Right lobe of liver (tissue), 6 donors: ENCODE data around the gene LCMT1. TPM values are rescaled to one million over a fixed set of nuclear protein-coding genes. Genes with fewer than 3 reads are reported as not detected.
A peak's percentile ranks its signal among the peaks of the same experiment; 100 is the strongest.
"Not testable (repeated sequence)": the region's sequence is repeated elsewhere in the genome, so short reads cannot be mapped to it uniquely, and the experiment has no call there.

Experiments
- ATAC-seq, 4 donors: fragments of 200-7000 bp; cut with Tn5 transposase; one replicate each; pipeline ENCODE4 v1.9.1; 2020; ENCODE audit warnings: mild to moderate bottlenecking in 4 of 4, moderate library complexity in 4 of 4
- DNase-seq, 3 donors: peaks; one replicate each; pipeline ENCODE4 v3.0.0-alpha.2; 2020
- H3K27ac ChIP-seq, 3 donors: fragments of 200-600 bp; one replicate each; pipeline ENCODE4 v1.8.0; 2022
- H3K27me3 ChIP-seq, 2 donors: fragments of 200-600 bp; one replicate each; pipeline ENCODE4 v1.8.0; 2022
- H3K36me3 ChIP-seq, 4 donors: fragments of 200-600 bp; sonication (generic) in 1 of 4; one replicate each; pipeline versions ENCODE4 v1.5.1 to v1.8.0; 2017 to 2022; ENCODE audit warnings: control low read depth in 1 of 4
- H3K4me1 ChIP-seq, 4 donors: fragments of 200-600 bp; sonication (generic) in 1 of 4; one replicate each; pipeline versions ENCODE4 v1.5.1 to v1.8.0; 2017 to 2022; ENCODE audit warnings: control low read depth in 1 of 4
- H3K4me3 ChIP-seq, 3 donors: fragments of 200-600 bp; one replicate each; pipeline ENCODE4 v1.8.0; 2022
- H3K9me3 ChIP-seq, 4 donors: fragments of 200-600 bp; sonication (generic) in 1 of 4; one replicate each; pipeline versions ENCODE4 v1.5.1 to v1.8.0; 2017 to 2022; ENCODE audit warnings: control low read depth in 1 of 4
- CTCF ChIP-seq, 4 donors: fragments of 200-600 bp in 3 of 4; fragments of 450-650 bp in 1 of 4; IDR thresholded peaks; one replicate each; pipeline versions ENCODE4 v1.5.1 to v1.8.0; 2016 to 2022; ENCODE audit warnings: antibody characterized with exemption in 4 of 4, mild to moderate bottlenecking in 2 of 4
- POLR2A ChIP-seq: fragments of 450-650 bp; IDR thresholded peaks from one replicate; pipeline ENCODE4 v1.6.1; 2017; ENCODE audit warnings: antibody characterized with exemption, mild to moderate bottlenecking
- WGBS: methylation state at CpG from one replicate; pipeline ENCODE4 v1.1.6; 2018; ENCODE audit warnings: low coverage, low lambda C conversion rate; ENCODE audit not compliant: insufficient coverage; ENCODE audit errors: missing lambda C conversion rate; 5-methylcytosine and 5-hydroxymethylcytosine counted together
- intact Hi-C, 2 donors: fragments of 100-400 bp; cut with DNase I; formaldehyde crosslinking; loops; one replicate each; pipeline versions ENCODE4 v1.11.2 to v1.14.1; 2022
- total RNA-seq, 6 experiments: library from RNA; depleted of rRNA in 2 of 6; stranded (reverse); fragments of >200 nt in 2 of 6; fragmentation: NEBNext Ultra II Directional in 3 of 6; extraction: Animal tissue kit (Norgen Biotek cat#: 25700) in 3 of 6; gene quantifications; one replicate each; pipeline versions ENCODE4 v1.1.0 to v1.2.4, GENCODE V29; 2016 to 2023
- donor health status: DM: no; HTN: yes; CAD: no.
- donor health status: DM: no; HTN: no; CAD: no.
- donor health status: DM: no; HTN: no; CAD: no.
- donor health status: DM: no; HTN: yes; CAD: no.
- donor health status: DM: no; HTN: yes; CAD: no.

The LCMT1 gene
- total RNA-seq, 6 experiments from 2014 or later = 6.2 to 12.0 (median 8.9) TPM

GRCh38 chr16:25161753-25162367 lies 50.3 kb downstream of the LCMT1 start:
- Histone ChIP-seq H3K4me3 (no peak overlapping the region), H3K27ac (no peak overlapping the region), H3K9me3 (no peaks in the 10 kb centered on the region), H3K4me1 (peaks cover 0 to 2% (median 0%) of the 10 kb centered on the region in 4 donors), H3K36me3 (peaks cover 0 to 29% (median 4%) of the 10 kb centered on the region in 4 donors), H3K27me3 (no peaks in the 10 kb centered on the region)
- intact Hi-C loops = no loop called here
- DNase-seq (no peak), ATAC-seq (no peak)
- WGBS = 100% methylated on average over 3 of the region's 5 CpGs
- TF ChIP-seq POLR2A (no peak), CTCF (IDR thresholded peaks at IDR 0.05) (no peak)

GRCh38 chr16:25163683-25164082 lies 52.1 kb downstream of the LCMT1 start:
- WGBS = 88% methylated on average over 1 of the region's 1 CpG
- intact Hi-C loops = no loop called here
- ATAC-seq = no peak

GRCh38 chr16:25165284-25165683 lies 53.7 kb downstream of the LCMT1 start:
- DNase-seq = no peak
- no peak overlapping the region for H3K27ac ChIP-seq
- no peak overlapping the region for H3K4me3 ChIP-seq
- H3K4me1 ChIP-seq = no peaks in the 10 kb centered on the region
- H3K9me3 ChIP-seq = no peaks in the 10 kb centered on the region
- 78% methylated on average over 5 of the region's 5 CpGs for WGBS
- TF ChIP-seq POLR2A = no peak
- no peak for TF ChIP-seq CTCF (IDR thresholded peaks at IDR 0.05)
- no peaks in the 10 kb centered on the region for H3K27me3 ChIP-seq
- intact Hi-C loops = no loop called here
- no peak for ATAC-seq
- H3K36me3 ChIP-seq = peaks cover 0 to 48% (median 6%) of the 10 kb centered on the region in 4 donors

More at GRCh38 chr16:25163683-25164082, 52.1 kb downstream of the LCMT1 start:
- TF ChIP-seq CTCF (IDR thresholded peaks at IDR 0.05) (no peak), POLR2A (no peak)
- Histone ChIP-seq H3K27ac (no peak overlapping the region), H3K4me1 (no peaks in the 10 kb centered on the region), H3K27me3 (no peaks in the 10 kb centered on the region), H3K9me3 (no peaks in the 10 kb centered on the region), H3K4me3 (no peak overlapping the region), H3K36me3 (peaks cover 0 to 35% (median 5%) of the 10 kb centered on the region in 4 donors)
- DNase-seq = no peak

- H3K9me3 ChIP-seq, intact Hi-C loops, H3K27ac ChIP-seq, DNase-seq, H3K4me1 ChIP-seq, ATAC-seq, H3K4me3 ChIP-seq, H3K27me3 ChIP-seq: not testable (repeated sequence)
- peaks cover 0 to 44% (median 5%) of the 10 kb centered on the region in 4 donors for H3K36me3 ChIP-seq
- WGBS = 97% methylated on average over 5 of the region's 9 CpGs
Observed at GRCh38 chr16:25167920-25168319, 56.4 kb downstream of the LCMT1 start.

- WGBS = 34% methylated on average over 5 of the region's 5 CpGs
- intact Hi-C loops = no loop called here
- H3K4me1 ChIP-seq = peaks cover 0 to 9% (median 3%) of the 10 kb centered on the region in 4 donors
- ATAC-seq (peak; percentile 70 to 93 (median 86)), DNase-seq (peak in 1 of 3 donors; percentile 62)
- no peak overlapping the region for H3K4me3 ChIP-seq
- TF ChIP-seq POLR2A = no peak
- TF ChIP-seq CTCF (IDR thresholded peaks at IDR 0.05) = no peak
- H3K27ac ChIP-seq = peak overlapping the region in 1 of 3 donors; percentile 2
- H3K27me3 ChIP-seq = no peaks in the 10 kb centered on the region
- peaks cover 0 to 29% (median 4%) of the 10 kb centered on the region in 4 donors for H3K36me3 ChIP-seq
- no peaks in the 10 kb centered on the region for H3K9me3 ChIP-seq
Observed at GRCh38 chr16:25171390-25171789, 59.8 kb downstream of the LCMT1 start.
